SK-N-MC (cell line): ENCODE measurements around the gene FRMD4A.

ENCODE experiments used
- DNase-seq: peaks from one replicate; pipeline ENCODE4 v3.0.0-alpha.2; 2011; ENCODE audit warnings: low read depth, low spot score
- H3K27ac ChIP-seq: fragments of 200-600 bp; sonication (generic); 2 replicates; pipeline ENCODE4 v1.5.1; 2016; ENCODE audit warnings: mixed run types
- H3K36me3 ChIP-seq: fragments of 200-600 bp; sonication (generic); 2 replicates; pipeline ENCODE4 v1.6.1; 2017; ENCODE audit warnings: antibody characterized with exemption, low read length, mixed read lengths; ENCODE audit not compliant: insufficient read depth
- H3K4me3 ChIP-seq: fragments of 200-600 bp; sonication (generic); 2 replicates; pipeline ENCODE4 v1.5.1; 2016
- H3K9ac ChIP-seq: fragments of 200-600 bp; sonication (generic); 2 replicates; pipeline ENCODE4 v1.8.0; 2017; ENCODE audit warnings: mixed run types, mixed read lengths; ENCODE audit not compliant: insufficient read length
- H3K9me3 ChIP-seq: fragments of 200-600 bp; sonication (generic); 2 replicates; pipeline ENCODE4 v1.6.1; 2017; ENCODE audit warnings: low read depth, mild to moderate bottlenecking, antibody characterized with exemption, low read length, moderate library complexity, mixed read lengths
- EZH2 ChIP-seq: fragments of 200-600 bp; sonication (generic); IDR thresholded peaks from one replicate; pipeline ENCODE4 v1.6.1; 2017; ENCODE audit warnings: antibody characterized with exemption
- FOXP2 ChIP-seq: optimal IDR thresholded peaks from 2 replicates; pipeline ENCODE3; 2011; ENCODE audit warnings: mild to moderate bottlenecking, moderate library complexity; ENCODE audit not compliant: insufficient read depth; ENCODE audit errors: extremely low read length, control extremely low read depth
- POLR2AphosphoS5 ChIP-seq: IDR thresholded peaks from 2 replicates; pipeline ENCODE4 v1.6.1; 2012; ENCODE audit warnings: mild to moderate bottlenecking, low read depth, low read length, borderline replicate concordance

The FRMD4A gene

DNA sequence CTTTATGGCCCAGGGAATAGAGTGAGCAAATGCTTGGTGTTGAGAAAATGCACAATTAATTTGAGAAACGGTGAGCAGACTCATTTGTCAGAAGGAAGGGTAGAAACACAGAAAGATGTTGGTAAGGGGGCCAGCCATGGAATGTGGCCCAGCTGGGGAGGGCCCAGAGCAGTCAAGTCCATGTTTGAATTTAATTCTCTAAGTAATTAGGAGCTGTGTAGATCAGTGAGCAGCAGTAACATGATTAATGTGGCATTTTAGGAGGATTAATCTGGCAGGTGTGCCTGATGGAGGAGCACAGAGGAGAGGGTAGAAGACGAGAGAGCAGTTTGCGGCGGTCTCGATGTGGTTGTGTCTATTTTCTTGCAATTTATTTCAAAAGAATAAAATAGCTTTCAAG lies 218.7 kb downstream of the FRMD4A start:
- no peak overlapping the region for H3K4me3 ChIP-seq
- TF ChIP-seq FOXP2 (no peak), POLR2AphosphoS5 (no peak), EZH2 (no peak)
- H3K36me3 ChIP-seq = no peaks in the 10 kb centered on the region
- H3K9me3 ChIP-seq = no peaks in the 10 kb centered on the region
- no peak for DNase-seq
- H3K9ac ChIP-seq = no peak overlapping the region
- no peak overlapping the region for H3K27ac ChIP-seq

DNA sequence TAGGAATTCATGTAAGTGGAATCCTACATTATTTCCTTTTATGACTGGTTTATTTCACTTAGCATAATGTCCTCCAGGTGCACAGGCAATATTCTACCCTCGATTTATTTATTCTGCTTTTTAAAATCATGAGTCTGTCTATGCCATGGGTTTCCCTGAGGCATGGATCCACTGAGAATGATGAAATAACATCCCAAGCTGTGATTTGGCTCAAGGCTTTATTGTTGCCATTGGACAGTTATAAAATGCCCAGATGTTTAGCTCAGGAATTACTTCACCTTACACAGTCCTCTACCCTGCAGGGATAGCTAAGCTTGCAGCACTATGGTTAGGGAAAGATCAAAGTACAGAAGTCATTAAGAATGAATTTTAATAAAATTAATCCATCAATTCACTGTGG lies 219.5 kb downstream of the FRMD4A start:
- Histone ChIP-seq H3K36me3 (no peaks in the 10 kb centered on the region), H3K9ac (no peak overlapping the region), H3K9me3 (no peaks in the 10 kb centered on the region), H3K4me3 (no peak overlapping the region), H3K27ac (no peak overlapping the region)
- TF ChIP-seq EZH2 (no peak), FOXP2 (no peak), POLR2AphosphoS5 (no peak)
- DNase-seq = no peak

GRCh38 chr10:14106828-14107227 lies 223.9 kb downstream of the FRMD4A start:
- TF ChIP-seq POLR2AphosphoS5 (no peak), EZH2 (no peak), FOXP2 (no peak)
- H3K27ac ChIP-seq = no peak overlapping the region
- H3K9me3 ChIP-seq = no peaks in the 10 kb centered on the region
- no peaks in the 10 kb centered on the region for H3K36me3 ChIP-seq
- no peak overlapping the region for H3K9ac ChIP-seq
- no peak overlapping the region for H3K4me3 ChIP-seq
- no peak for DNase-seq

- no peak for DNase-seq
- TF ChIP-seq POLR2AphosphoS5 = no peak
- no peak for TF ChIP-seq FOXP2
- no peak for TF ChIP-seq EZH2
- no peak overlapping the region for H3K9ac ChIP-seq
Observed at GRCh38 chr10:14102056-14102455, 228.7 kb downstream of the FRMD4A start.

GRCh38 chr10:14099885-14100284 lies 230.8 kb downstream of the FRMD4A start:
- Histone ChIP-seq H3K36me3 (no peaks in the 10 kb centered on the region), H3K9ac (no peak overlapping the region), H3K4me3 (no peak overlapping the region), H3K9me3 (no peaks in the 10 kb centered on the region), H3K27ac (no peak overlapping the region)
- no peak for DNase-seq
- TF ChIP-seq FOXP2 = no peak
- no peak for TF ChIP-seq EZH2
- no peak for TF ChIP-seq POLR2AphosphoS5

More at GRCh38 chr10:14102056-14102455, 228.7 kb downstream of the FRMD4A start:
- no peak overlapping the region for H3K27ac ChIP-seq
- H3K4me3 ChIP-seq = no peak overlapping the region
- no peaks in the 10 kb centered on the region for H3K36me3 ChIP-seq
- no peaks in the 10 kb centered on the region for H3K9me3 ChIP-seq

DNA sequence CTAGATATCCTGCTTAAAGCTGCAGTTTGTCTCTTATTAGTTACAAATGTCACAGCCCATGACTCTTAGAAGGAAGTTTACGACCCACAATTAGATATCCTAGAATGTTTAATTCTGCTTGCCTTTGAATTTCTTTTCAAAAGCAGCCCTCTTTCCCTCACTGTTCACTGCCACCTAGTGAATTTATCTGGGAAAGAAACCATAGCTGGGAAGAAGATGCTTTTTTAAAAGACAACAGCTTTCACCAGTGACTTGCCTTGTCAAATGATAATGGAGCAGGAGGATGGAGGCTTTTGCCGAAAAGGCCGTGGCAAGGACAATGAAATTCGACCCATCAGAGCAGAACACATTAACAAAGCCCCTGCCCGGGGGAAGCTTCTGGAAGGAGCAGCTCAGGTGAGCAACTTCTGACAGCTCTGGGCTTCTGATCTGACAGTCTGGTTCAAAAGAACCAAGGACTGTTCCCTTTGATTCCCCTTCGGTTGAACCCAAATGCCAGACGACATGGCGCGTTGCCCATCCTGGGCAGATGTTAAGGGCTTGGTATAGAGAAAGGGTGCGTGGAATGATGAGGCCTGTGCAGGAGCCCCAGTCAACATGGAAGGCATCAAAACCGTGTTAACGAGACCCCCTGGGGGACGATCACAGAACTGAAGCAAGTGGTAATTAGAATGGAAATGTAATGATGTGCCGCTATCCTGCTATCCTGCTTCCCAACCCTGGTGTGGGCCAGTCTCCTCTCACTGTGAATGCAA lies 236.8 kb downstream of the FRMD4A start:
- Histone ChIP-seq H3K9me3 (no peaks in the 10 kb centered on the region), H3K27ac (no peak overlapping the region), H3K4me3 (no peak overlapping the region), H3K36me3 (no peaks in the 10 kb centered on the region), H3K9ac (no peak overlapping the region)
- TF ChIP-seq POLR2AphosphoS5 (no peak), EZH2 (no peak), FOXP2 (no peak)
- DNase-seq = no peak

GRCh38 chr10:14092799-14093198 lies 237.9 kb downstream of the FRMD4A start:
- H3K4me3 ChIP-seq = no peak overlapping the region
- no peaks in the 10 kb centered on the region for H3K9me3 ChIP-seq
- no peak overlapping the region for H3K27ac ChIP-seq
- no peaks in the 10 kb centered on the region for H3K36me3 ChIP-seq
- DNase-seq = no peak
- no peak overlapping the region for H3K9ac ChIP-seq
- TF ChIP-seq FOXP2 (no peak), EZH2 (no peak), POLR2AphosphoS5 (no peak)

DNA sequence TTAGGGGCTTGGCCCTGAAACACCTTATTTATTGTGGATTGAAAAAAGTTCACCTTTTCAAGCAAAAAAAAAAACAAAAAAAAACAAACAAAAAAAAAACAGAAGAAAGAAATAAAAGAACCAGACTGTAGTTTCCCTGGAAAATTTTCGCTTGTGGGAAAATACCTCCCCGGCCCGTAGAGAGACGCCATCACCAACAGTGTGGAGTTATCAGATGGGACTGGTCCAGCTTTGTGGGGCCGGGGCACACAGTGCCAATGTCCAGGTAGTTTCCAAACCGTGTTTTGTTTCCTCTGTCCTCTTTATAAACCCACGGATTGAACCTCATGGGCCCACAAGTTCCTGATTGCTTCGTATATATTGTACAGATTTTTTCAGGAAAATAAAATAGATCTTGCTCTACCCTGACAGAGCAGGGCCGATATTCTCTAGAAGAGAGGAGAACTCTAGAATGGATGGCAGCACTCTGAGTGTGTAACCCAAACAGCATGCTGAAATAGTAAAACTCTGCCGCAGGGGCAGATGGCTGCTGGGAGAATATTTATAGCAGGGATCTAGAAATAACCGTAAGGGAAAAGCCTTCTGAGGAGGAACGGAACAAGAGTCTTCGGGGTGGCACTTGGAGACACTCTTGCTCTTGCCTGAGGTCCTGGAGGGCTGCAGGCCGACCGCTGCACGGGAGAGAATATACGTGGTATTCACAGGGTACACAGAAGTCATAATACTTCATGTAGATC lies 241.0 kb downstream of the FRMD4A start:
- Histone ChIP-seq H3K27ac (no peak overlapping the region), H3K9ac (no peak overlapping the region), H3K4me3 (no peak overlapping the region), H3K9me3 (no peaks in the 10 kb centered on the region), H3K36me3 (no peaks in the 10 kb centered on the region)
- DNase-seq = no peak
- TF ChIP-seq EZH2 = no peak
- no peak for TF ChIP-seq FOXP2
- no peak for TF ChIP-seq POLR2AphosphoS5
